Fibroblast of mammary gland (primary cell): ENCODE results near the gene RNU1-4.
"Not testable (repeated sequence)": the region's sequence is repeated elsewhere in the genome, so short reads cannot be mapped to it uniquely, and the experiment has no call there.

Experiments
- DNase-seq: peaks from one replicate; pipeline ENCODE4 v3.0.0-alpha.2; 2010; ENCODE audit warnings: low read depth
- H3K4me3 ChIP-seq: 2 replicates; pipeline ENCODE4 v1.5.1; 2011; ENCODE audit warnings: low read depth, mild to moderate bottlenecking, low read length, moderate library complexity; ENCODE audit not compliant: control insufficient read depth
- CTCF ChIP-seq: conservative IDR thresholded peaks from 2 replicates; pipeline ENCODE4 v1.5.1; 2011; ENCODE audit warnings: low read depth, low read length, inconsistent platforms; ENCODE audit not compliant: control insufficient read depth, insufficient read depth

RNU1-4 gene

GRCh38 chr1:16706302-16706701 is 34.0 kb upstream of the RNU1-4 start:
- DNase-seq, H3K4me3 ChIP-seq: not testable (repeated sequence)

- not testable (repeated sequence) for DNase-seq, H3K4me3 ChIP-seq
These were observed 32.9 kb upstream of the RNU1-4 start for GRCh38 chr1:16707130-16708093.

- not testable (repeated sequence) for DNase-seq, H3K4me3 ChIP-seq
These were observed 31.6 kb upstream of the RNU1-4 start for GRCh38 chr1:16708704-16709103.

- not testable (repeated sequence) for DNase-seq, H3K4me3 ChIP-seq
- peak; percentile 30 for TF ChIP-seq CTCF
These were observed 30.6 kb upstream of the RNU1-4 start for GRCh38 chr1:16709659-16710087.

GRCh38 chr1:16710618-16711017 is 29.7 kb upstream of the RNU1-4 start:
- DNase-seq, H3K4me3 ChIP-seq: not testable (repeated sequence)

- DNase-seq, H3K4me3 ChIP-seq: not testable (repeated sequence)
These were observed 28.2 kb upstream of the RNU1-4 start for GRCh38 chr1:16712131-16712530.

- not testable (repeated sequence) for H3K4me3 ChIP-seq, DNase-seq
These were observed 27.7 kb upstream of the RNU1-4 start for GRCh38 chr1:16712582-16712981.

GRCh38 chr1:16712984-16713383 is 27.3 kb upstream of the RNU1-4 start:
- H3K4me3 ChIP-seq, DNase-seq: not testable (repeated sequence)

- not testable (repeated sequence) for DNase-seq
These were observed 26.8 kb upstream of the RNU1-4 start for GRCh38 chr1:16713480-16713879.

GRCh38 chr1:16716691-16717335 is 23.5 kb upstream of the RNU1-4 start:
- H3K4me3 ChIP-seq, result no peak overlapping the region
- DNase-seq, result no peak
- no peak for TF ChIP-seq CTCF

More at GRCh38 chr1:16713480-16713879, 26.8 kb upstream of the RNU1-4 start:
- H3K4me3 ChIP-seq, result not testable (repeated sequence)

- TF ChIP-seq CTCF, result no peak
- no peak overlapping the region for H3K4me3 ChIP-seq
- no peak for DNase-seq
These were observed 22.8 kb upstream of the RNU1-4 start for GRCh38 chr1:16717336-16718098.

- H3K4me3 ChIP-seq, DNase-seq: not testable (repeated sequence)
These were observed 22.0 kb upstream of the RNU1-4 start for GRCh38 chr1:16718099-16718907.
